GM21786 (cell line): ENCODE results near the gene FBXL22.
A peak's percentile ranks its signal among the peaks of the same experiment; 100 is the strongest.

Experiments
- ATAC-seq: cut with Tn5 transposase; IDR thresholded peaks from one replicate; pipeline ENCODE4 v1.9.1; 2021; ENCODE audit not compliant: unreplicated experiment

Gene FBXL22

DNA sequence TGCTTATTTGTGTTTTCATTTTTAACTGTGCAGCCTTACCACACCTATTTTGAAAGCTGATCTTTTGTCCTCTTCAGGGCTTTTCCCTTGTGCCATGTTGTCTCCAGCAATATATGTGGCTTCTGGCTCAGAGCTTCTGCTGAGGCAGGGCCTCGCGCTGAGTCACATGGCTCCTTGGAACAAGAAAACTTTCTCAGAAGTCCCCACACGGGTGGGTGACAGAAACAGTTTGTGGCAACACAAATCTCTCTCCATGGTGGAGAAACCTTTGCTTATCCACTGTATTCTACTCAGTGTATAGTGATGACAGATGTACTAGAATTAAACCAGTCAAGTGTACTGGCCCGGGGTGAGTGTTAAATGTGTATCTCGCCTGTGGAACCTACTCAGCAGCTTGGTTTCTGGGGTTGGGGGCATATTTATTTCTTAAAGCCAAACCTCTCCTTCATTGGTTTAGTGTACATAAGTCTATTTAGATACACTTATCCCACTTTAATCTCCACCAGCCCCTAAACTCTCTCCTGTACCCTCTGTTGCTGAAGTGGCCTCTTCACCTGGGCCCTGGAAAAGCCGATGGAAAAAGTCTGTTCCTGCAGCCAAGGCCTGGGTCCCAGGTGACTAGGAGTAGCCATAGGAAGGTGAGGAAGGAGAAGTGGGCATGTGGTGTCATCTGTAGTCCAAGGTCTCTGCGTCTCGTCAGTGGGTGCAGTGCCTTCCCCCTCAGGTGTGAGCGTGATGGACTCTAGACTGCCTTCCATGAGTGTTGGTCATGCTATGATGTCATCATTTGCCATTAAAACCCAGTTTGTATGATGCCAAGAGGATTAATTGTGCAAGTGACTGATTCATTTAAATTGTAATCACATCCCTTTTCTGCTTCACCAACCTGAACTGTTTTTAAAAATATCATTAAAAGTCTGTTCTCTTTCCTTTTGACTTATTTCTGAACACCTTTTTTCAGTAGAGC lies 3.2 kb upstream of the FBXL22 start:
- no peak for ATAC-seq

DNA sequence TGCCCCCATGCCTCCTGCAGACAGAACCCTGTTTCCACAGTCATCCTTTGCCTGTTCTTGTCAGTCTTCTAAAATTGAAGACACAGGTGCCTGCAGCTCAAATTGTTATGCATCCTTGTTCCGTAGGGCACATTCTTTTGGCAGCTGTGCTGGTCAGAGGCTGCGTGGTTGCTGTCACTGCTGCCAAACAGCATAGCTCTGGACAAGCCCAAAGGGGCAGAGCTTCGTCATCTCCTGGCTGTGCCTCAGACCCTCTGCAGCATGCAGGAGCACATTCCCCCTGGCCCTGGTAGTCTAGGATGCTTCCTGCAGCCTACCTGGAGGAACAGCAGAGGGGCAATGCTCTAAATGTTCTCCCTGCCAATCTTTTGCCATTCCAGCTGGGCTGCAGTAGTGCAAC lies 2.1 kb upstream of the FBXL22 start:
- no peak for ATAC-seq

DNA sequence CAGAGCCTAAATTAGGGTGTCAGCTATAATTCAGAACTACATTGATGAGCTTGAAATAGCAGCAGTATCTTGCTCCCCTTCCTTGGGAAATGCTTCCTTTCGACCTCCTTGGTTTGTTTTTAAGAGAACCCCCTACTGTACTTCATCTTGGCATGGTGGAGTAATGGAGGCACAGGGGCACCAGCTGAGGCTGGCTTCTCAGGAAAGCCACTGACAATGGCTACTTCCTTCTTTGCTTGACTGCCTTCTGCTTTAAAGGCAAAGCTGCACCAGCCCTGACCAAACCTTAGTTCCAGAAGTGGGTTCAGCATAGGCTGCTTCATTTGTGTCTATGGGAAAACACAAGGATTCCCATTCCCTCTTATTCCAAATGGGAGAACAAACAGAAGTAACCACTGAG lies 1.5 kb upstream of the FBXL22 start:
- ATAC-seq = no peak

GRCh38 chr15:63596676-63597037 lies 530 bp upstream of the FBXL22 start:
- ATAC-seq = no peak

DNA sequence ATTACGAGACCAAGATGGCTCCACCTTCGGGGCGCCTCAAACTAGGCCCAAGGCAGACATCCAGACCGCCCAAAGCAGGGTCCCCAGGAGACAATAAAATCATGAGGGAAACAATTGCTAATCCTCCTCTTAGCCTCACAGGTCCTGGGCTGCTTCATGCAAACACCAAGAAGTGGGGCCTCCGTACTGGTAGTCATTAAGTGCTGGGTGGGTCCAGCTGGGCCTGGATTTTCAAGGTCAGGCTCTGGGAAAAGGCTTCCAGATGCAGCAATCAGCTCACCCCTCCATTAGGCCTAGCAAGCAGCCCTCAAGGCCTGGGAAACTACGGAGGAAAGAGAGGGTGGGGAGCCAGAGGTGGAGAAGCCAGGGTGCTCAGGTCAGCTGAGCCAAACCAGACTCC lies 634 bp downstream of the FBXL22 start:
- no peak for ATAC-seq

GRCh38 chr15:63598473-63599400 lies 1.6 kb downstream of the FBXL22 start:
- ATAC-seq = no peak

DNA sequence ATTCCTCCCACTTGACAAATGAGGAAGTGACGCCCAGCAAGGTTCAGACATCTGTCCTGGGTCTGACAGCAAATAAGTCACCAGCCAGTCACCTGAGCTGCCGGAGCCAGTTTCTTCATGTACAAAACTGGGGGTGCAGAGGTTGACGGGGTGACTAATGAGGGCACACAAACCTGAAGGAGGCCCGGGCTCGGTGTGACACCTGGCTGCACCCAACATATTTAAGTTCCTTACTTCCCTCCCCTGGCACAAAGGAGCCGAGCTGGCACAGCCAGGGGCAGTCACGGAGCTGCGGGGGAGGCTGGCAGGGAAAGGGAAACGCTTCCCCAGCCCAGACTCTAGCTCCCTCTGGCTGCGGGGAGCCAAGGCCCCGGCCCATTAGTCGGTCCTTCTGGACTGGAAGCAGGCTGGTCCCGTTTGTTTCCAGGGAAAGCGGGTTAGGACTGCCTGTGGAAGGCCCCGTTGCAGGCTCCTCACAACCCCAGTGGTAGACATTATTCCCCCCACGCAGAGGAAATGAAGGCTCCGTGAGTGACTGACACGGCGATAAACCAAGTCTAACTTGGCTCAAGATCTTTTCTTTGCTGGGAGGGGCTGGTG lies 2.3 kb downstream of the FBXL22 start:
- no peak for ATAC-seq

DNA sequence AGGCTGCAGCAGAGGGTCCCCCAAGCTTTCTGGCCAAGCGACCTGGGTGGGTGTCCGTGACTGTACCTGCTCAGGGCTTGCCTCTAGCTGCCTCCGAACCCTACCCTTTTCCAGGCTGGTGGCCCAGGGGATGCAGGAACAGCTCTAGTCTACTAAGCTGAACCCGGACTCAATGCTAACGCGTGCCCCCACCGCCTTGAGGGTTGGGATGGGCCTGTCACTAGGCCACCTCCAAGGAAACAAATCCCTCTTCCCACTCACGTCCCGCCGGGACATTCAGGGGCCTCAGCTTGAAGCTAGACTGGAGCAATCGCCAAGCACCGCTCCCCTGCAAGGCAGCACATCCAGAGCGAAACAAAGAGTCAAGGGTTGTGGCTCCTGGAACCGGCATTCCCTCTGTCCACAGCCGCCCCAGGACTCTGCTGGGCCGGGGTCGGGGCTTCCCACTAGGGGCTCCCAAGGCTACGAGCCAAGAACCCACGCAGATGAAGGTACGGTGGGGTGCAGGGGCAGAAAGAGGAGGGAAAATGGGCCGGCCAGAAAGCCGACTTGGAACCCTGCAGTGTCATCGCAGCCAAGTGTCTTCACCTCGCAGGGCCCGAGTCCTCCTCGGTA lies 2.9 kb downstream of the FBXL22 start:
- ATAC-seq = no peak

GRCh38 chr15:63600616-63601025 lies 3.4 kb downstream of the FBXL22 start:
- peak; percentile 64 for ATAC-seq

GRCh38 chr15:63601026-63601703 lies 4.0 kb downstream of the FBXL22 start:
- peak; percentile 13 for ATAC-seq

- no peak for ATAC-seq
Measured at GRCh38 chr15:63601704-63602185, 4.6 kb downstream of the FBXL22 start.

GRCh38 chr15:63602595-63602994 lies 5.4 kb downstream of the FBXL22 start:
- ATAC-seq = no peak

DNA sequence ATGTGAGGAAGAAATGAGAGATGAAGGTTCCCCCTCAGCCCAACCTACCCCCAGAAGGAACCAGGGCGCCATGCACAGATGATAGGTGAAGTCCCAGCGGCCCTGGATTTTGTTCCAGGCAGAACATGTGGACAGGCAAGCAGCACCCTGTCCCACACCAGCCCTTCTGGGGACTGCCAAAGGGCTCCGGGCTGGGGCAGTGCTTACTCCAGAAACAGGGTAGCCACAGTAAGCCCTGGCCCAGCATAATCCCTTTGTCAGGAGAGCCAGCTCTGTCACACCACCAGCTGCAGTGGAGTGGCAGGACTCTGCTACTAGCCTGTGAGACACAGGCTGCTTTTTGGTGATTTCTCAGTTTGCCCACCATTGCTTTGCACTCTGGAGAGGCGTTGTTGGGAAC lies 6.3 kb downstream of the FBXL22 start:
- no peak for ATAC-seq

- ATAC-seq = no peak
Measured at GRCh38 chr15:63604281-63604680, 7.1 kb downstream of the FBXL22 start.

- ATAC-seq = no peak
Measured at GRCh38 chr15:63605036-63605435, 7.8 kb downstream of the FBXL22 start.

- no peak for ATAC-seq
Measured at GRCh38 chr15:63605816-63606215, 8.6 kb downstream of the FBXL22 start.

DNA sequence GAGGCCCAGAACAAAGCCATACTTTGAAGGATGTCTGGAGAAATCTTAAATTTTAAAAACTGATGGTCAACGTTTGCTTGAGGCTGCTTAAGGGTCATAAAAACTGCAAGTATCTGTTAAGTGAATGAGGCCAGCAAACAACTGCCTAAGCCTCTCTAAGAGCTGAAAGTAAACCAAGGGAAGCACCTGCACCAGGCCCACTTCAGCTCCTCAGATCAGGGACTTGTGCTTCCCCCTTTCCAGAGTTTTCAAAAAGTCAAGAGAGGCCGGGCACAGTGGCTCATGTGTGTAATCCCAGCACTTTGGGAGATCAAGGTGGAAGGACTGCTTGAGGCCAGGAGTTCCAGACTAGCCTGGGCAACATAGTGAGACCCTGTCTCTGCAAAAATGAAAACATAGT lies 9.1 kb downstream of the FBXL22 start:
- no peak for ATAC-seq

GRCh38 chr15:63608989-63609388 lies 11.8 kb downstream of the FBXL22 start:
- no peak for ATAC-seq

- ATAC-seq = no peak
Measured at GRCh38 chr15:63609448-63609847, 12.3 kb downstream of the FBXL22 start.

DNA sequence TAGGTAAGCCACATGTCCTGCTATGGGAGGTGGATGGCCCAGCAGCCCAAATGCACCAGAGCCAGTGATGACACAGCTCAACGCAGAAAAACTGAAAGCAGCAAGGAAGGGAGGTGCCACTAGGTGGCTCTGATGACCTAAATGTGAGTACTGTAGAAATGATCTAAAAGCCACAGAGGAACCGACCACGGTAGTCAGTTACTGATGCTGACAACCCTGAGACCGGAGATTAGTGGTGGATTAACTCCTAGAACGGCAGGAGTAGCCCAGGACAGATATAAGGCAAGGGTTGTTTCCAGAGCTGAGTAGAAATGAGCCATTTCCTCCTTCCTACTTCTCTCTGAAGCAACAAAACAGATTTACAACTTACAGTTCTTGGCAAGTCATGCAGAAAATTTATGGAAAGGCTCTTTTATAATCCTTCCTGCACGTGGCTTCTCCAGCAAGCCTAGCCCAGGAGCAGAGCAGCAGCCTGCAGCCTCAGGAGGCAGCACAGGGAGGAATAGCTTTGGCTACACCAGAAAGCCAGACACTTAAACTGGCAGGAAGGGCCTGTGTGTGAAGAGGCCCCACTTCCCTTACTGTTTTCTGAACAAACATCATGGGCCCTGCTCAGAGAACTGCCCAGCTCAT lies 13.1 kb downstream of the FBXL22 start:
- no peak for ATAC-seq
